Kidney glomerular epithelial cell (primary cell): ENCODE data around the gene PSMC3IP.
"Not testable (repeated sequence)": the region's sequence is repeated elsewhere in the genome, so short reads cannot be mapped to it uniquely, and the experiment has no call there.

Experiments used
- DNase-seq: peaks from one replicate; lab custom pipeline; 2025; lab: John Stamatoyannopoulos, UW

The PSMC3IP gene, protein sequence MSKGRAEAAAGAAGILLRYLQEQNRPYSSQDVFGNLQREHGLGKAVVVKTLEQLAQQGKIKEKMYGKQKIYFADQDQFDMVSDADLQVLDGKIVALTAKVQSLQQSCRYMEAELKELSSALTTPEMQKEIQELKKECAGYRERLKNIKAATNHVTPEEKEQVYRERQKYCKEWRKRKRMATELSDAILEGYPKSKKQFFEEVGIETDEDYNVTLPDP

GRCh38 chr17:42577532-42578281, at the start of gene PSMC3IP:
PSMC3IP (minus strand) TSS chr17:42577729; CDS start chr17:42577686, 43 bp downstream.
- DNase-seq: peak; percentile 84

DNA sequence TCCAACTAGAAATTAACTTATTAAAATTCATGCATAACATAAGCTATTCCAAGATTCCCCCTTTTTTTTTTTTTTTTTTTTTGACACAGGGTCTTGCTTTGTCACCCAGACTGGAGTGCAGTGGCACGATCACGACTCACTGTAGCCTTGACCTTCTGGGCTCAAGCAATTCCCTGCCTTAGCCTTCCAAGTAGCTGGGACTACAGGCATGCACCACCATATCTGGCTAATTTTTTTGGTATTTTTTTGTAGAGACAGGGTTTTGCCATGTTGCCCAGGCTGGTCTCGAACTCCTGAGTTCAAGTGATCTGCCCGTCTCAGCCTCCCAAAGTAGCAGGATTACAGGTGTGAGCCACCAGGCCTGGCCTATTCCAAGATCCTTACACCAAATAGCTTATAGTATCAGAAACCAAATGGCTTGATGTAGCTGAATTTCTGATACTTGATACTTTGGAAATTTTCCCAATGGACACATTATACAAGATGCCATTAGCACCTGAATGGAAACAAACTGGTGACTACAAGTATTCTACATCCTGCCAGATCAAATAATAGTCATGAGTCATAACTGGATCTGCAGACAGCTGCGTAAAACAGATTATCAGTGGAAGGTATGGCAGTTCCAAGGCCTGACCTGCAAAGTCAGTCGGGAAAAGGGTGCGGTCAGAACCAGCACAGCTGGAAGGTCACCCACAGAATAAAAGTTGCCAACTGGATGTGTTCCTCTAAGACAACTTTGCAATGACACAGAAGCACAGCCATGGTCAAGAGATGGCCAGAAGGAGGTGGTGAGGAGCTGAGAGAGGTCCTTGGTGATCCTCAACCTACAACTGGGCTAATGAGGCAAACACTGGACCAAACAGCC, 46.4 kb upstream of the PSMC3IP start:
- no peak for DNase-seq

- DNase-seq: no peak
Observed at GRCh38 chr17:42623271-42623670, 45.7 kb upstream of the PSMC3IP start.

GRCh38 chr17:42621987-42622386, 44.5 kb upstream of the PSMC3IP start:
- DNase-seq: not testable (repeated sequence)

DNA sequence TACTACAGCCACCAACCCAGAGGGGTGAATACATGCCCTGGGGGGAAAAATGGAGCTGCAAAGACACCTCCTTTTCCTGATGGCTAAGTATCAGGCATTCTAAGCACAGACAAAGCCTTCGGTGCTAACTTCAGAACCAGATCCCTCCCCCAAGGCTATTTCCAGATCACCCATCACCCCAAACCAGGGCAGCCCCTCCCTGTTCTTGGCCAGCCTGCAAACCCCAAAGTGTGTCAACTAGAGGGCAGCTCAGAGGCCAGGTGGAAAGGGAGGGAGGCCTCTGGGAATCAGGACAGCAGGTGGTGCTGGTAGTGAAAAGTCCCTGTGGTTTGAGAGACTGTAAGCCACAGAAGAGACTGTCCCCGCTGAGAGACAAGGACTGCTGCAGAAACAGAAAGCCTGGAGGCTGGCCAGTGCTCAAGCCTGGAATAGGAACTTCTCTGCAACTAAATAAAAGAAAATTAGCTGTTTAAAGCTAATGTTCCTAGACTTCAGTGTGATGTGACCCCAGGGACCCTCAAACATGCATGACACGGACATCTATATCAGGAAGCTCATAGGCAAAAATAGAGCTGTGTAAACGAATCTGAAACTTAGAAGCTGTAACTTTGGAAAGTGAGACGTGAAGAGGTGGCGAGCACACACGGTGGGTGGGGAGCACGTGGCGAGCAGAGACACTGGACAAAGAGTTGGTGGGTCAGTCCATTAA, 41.1 kb upstream of the PSMC3IP start:
- DNase-seq: no peak

GRCh38 chr17:42617956-42618431, 40.5 kb upstream of the PSMC3IP start:
- DNase-seq: no peak

DNA sequence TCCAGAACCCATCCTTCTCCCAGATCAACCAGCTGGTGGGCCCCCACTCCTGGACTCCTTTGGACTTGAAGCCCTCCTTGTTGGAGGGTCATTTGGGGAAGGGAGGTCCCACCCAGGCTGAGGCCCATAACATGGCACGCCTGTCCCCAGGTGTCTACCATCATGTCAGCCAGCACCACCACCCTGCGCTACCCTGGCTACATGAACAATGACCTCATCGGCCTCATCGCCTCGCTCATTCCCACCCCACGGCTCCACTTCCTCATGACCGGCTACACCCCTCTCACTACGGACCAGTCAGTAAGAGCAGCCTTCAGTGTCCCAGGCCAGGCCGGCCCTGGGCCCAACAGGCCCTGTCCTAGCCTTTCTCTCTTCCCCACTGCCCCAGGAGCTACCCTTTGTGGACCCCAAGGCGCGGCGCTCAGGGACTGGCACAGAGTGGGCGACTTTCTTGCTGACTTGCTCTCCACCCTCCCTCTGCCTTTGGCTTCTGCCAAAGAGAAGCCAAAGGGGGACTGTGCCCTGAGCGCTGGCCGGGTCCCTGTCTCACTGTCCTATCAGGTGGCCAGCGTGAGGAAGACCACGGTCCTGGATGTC, 36.3 kb upstream of the PSMC3IP start:
- no peak for DNase-seq

GRCh38 chr17:42612013-42612412, 34.5 kb upstream of the PSMC3IP start:
- no peak for DNase-seq

- not testable (repeated sequence) for DNase-seq
Observed at GRCh38 chr17:42609814-42610801, 32.6 kb upstream of the PSMC3IP start.

GRCh38 chr17:42609182-42609813, 31.8 kb upstream of the PSMC3IP start, which contains the start of the genes RETREG3 and TUBG1:
RETREG3 (minus strand) TSS chr17:42609374; CDS start chr17:42609324, 50 bp downstream.
TUBG1 (plus strand) TSS chr17:42609683; CDS start chr17:42609738, 55 bp downstream.
- peak; percentile 98 for DNase-seq

DNA sequence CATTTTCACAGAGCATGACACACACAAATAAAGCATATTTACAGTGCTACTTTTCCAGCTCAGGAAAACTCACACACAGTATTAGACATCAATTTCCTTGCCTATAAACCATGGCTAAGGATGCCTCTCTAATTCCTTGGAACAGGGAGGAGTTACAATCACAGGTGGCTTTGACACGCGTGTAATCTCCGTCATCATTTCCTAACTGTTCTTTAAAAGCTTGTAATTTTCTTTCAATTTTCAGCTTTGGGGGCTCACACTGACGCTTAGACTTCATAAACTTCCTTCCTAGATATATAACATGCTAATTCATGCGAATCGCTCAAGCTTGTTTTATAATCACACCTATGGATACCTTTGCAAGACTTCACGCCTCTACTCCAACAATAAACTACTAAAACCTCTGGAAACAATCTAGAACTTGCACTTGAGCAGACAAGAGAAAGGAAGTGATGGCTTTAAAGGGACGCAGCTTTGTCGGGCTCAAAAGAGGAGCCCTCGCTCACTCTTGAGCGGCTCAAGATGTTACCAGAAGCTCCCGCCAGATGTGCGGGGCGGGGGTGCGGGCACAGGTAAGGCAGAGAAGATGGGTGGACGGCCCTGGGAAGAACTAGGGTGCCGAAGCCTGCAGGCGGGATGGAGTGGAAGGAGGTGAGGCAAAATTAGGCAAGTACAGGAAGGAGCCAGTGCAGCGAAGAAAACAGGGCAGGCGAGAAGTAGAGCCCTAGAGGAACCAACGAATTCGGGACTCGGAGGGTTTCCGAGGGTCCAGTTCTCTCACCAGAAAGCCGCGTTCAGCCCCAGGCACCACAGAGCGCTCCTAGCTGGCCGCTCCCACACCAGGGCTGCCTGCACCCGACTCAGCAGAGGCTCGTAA, 31.0 kb upstream of the PSMC3IP start:
- no peak for DNase-seq

DNA sequence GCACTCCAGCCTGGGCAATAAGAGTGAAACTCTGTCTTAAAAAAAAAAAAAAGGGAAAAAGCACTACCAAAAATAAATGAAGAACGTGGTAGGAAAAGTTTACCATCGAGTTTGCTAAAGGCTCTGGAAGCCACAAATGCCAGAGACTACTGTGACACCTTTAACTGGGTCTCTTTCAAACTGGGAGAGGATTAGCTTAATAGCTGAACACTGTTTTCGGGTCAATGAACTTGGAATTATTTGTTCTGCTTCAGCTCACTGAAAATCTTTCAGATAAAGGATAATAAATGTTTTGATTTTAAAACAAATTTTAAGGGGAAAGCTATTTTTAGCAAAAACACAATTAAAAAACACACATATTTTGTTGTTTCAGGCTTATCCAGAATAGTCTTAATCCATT, 30.2 kb upstream of the PSMC3IP start:
- no peak for DNase-seq

GRCh38 chr17:42603318-42603717, 25.8 kb upstream of the PSMC3IP start:
- no peak for DNase-seq

- no peak for DNase-seq
Observed at GRCh38 chr17:42598905-42599304, 21.4 kb upstream of the PSMC3IP start.

- DNase-seq: no peak
Observed at GRCh38 chr17:42596386-42596785, 18.9 kb upstream of the PSMC3IP start.

- DNase-seq: no peak
Observed at GRCh38 chr17:42591411-42591810, 13.9 kb upstream of the PSMC3IP start.

DNA sequence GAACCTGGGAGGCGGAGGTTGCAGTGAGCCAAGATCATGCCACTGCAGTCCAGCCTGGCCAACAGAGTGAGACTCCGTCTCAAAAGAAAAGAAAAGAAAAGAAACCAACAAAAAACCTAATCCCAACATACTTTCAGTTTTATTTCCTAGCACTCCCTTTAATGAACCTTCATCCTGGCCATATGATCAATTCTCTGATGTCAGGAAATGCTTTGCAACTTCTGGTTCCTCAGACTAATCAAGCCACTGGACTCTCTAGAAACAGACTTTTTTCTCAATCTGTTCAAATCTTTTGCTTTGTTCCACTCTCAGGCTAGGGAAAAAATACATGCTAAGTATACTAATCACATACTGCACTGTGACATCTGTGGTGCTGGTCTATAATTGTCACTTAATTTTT, 13.4 kb upstream of the PSMC3IP start:
- DNase-seq: no peak

DNA sequence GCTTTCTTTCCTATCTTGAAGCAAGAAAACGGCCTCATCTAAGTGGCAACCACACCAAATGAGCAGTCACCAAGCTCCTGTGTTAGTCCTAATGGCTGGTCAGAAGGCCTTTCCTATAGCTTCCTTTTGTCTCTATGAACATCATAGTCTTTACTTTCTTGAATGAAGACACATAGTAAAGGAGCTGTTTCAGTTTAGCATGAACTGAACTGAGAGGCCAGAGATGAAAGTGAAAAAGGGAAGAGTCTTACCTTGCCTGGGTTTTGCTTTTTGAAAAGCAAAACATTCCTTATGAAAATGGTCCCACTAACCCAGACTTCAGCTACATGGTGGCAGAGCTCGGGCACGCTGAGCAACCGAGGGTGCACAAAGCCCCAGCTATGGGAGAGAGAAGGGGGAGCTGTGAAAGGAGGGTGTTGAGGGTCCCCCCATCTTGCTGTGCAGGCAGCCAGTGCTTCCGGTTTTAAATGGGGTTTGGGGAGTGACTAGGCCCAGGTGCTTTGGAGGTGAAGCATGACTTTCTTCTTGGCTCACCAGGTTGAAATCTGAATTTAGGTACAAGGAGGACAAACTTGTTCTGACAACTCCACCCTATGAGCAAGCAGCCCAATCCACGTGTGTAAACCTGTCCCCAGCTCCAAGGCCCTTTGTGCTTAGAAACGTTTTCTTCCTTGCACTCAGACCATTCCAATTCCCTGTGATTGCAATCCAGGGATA, 9.1 kb upstream of the PSMC3IP start:
- no peak for DNase-seq
